Bone marrow (tissue), 2 donors: ENCODE results near the gene NTNG1.
"Not testable (repeated sequence)": the region's sequence is repeated elsewhere in the genome, so short reads cannot be mapped to it uniquely, and the experiment has no call there.

ENCODE experiments used
- DNase-seq, 2 donors: peaks; one replicate each; lab custom pipeline; 2025; lab: John Stamatoyannopoulos, UW

NTNG1 gene

DNA sequence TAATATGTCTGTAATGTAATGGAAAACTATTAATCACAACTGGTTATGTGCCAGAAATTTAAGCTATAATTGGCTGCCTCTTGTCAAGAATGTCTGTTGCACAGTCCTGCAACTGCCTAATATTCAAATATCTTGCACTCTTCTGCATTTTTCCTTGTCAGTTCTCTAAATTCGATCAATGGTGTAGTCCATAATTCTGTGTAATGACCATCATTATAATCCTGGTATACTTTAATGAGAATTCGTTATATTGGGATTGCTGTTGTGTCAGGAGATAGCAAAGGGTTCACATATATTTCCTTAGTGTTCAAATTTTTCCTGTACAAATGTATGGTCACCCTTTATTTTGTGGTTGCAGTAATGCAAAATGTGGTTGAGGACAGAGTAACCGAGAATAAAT is 4.8 kb downstream of the NTNG1 start:
- no peak for DNase-seq

- DNase-seq, result no peak
Measured at GRCh38 chr1:107147843-107148242, 7.0 kb downstream of the NTNG1 start.

GRCh38 chr1:107149946-107150345 is 9.1 kb downstream of the NTNG1 start:
- no peak for DNase-seq

GRCh38 chr1:107151295-107151694 is 10.5 kb downstream of the NTNG1 start:
- no peak for DNase-seq

- DNase-seq, result no peak
Measured at GRCh38 chr1:107152395-107152794, 11.6 kb downstream of the NTNG1 start.

DNA sequence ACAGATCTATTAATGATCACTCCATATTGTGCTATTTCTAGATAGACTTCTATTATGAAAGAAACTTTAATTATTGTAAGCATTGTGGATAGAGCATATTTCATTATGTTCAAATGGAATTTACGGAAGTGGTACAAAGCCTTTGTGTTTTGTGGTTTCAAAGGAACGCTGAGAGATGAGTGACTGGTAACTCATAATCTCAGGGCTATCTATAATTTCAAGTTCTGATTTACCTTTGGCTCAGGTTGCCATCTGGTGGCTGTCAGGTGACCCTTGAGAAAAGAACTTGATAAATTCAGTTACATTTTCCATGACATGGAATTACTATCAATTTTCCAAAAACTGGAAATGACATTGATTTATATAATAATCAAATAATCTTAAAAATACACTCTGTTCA is 12.2 kb downstream of the NTNG1 start:
- DNase-seq, result no peak

GRCh38 chr1:107158496-107158895 is 17.7 kb downstream of the NTNG1 start:
- no peak for DNase-seq

DNA sequence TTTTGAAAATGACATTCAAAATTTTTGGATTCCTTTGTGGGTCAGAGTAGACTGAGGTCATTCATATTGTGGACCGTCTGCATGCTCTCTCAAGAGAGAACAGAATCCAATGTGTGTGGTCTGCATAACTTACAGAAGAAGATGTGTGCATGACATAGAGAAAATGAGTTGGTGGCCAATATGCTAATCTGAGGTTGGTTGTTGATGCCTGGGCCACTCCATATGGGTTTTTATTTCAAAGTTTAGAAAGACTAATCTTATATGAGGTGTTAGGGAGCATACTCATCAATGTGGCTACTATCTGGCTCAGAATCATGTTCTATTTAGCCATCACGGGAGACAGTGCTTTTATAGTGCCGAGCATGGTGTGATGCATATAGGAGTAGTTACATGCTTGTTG is 18.2 kb downstream of the NTNG1 start:
- DNase-seq, result no peak

- DNase-seq, result no peak
Measured at GRCh38 chr1:107162745-107163144, 21.9 kb downstream of the NTNG1 start.

GRCh38 chr1:107164901-107165300 is 24.1 kb downstream of the NTNG1 start:
- DNase-seq, result not testable (repeated sequence)

DNA sequence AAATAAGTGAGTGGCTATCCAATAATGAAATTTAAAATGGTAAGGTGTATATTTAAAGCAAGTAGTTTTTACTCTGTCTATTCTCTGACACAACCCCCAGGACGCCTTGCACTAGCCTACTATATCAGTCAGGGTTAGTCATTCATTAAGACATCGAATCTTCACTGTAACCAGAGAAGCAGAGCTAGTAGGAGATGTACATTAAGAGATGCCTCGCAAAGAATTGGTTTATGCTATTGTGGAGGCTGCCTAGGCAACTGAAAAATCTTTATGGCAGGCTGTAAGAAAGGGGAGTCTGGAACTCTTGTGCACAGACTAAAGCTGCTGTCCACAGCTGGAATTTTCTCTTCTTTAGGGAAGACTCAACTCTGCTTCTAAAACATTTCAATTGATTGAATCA is 28.8 kb downstream of the NTNG1 start:
- DNase-seq, result no peak

GRCh38 chr1:107171333-107171732 is 30.5 kb downstream of the NTNG1 start:
- DNase-seq, result no peak

DNA sequence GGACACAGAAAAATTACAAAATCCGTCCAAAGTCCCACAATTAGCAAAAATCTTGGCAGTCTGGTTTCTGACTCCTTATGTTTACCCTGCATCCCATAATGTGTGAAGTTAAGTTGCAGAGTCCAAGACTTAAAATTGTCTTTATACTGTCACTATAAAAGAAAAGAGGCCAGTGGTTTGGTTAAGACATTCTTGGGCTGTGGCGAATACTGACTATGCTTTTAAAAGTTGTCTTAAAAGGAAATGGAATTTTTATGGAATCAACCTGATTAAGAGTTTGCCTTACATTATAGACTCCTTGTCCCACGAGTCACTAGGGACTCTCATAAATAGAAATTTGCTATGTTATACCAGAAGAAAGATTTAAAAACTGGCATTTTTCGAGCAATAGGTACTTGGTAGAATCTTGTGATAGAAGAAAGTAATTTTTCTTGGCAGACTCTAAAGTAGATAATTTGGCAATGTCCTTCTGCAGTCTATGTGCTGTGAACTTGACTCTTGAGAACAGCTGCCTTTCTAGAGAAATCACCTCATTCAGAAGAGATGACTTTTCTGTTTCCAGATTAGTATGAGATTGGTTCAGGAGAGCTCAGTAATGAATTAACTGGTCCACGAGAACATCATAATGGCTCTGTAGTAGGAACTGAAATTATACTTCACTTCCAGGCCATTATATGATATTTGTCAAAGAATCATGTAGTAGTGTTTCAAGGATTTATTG is 31.8 kb downstream of the NTNG1 start:
- no peak for DNase-seq

DNA sequence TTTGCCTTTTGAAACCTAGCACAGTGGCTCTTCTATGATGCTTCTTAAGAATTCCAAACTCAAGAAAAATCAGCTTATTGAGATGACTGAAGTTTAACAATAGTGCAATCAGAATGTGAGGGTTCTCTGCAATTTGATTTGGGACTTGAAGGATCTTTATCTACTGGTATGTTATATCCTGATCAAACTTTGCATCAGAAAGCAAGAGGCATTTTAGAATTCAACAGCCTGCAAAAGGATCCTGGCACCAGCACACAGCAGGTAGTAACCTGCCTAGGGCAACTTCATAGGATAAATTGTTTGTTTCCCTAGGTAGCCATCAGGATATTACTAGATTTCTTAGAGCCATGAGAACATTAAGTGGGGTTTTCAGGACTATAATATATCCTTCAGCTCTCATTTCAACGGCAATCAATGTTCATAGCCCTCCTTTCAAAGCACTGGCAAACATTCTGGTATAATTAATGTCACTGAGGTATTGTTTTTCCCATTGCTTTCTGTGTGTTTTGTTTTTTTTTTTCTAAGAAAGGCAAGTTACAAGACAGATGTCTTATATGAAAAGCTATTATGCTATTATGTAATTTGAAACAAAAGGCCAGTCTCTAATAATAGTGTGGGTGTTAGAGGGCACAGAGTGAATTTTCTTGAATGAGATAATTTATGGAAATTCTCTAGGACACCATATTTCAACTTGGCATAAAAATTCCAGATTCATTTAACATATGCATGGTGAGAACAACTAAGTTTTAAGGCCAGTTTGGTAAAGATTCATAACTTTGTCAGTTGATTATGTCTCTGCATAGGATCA is 34.5 kb downstream of the NTNG1 start:
- DNase-seq, result no peak

DNA sequence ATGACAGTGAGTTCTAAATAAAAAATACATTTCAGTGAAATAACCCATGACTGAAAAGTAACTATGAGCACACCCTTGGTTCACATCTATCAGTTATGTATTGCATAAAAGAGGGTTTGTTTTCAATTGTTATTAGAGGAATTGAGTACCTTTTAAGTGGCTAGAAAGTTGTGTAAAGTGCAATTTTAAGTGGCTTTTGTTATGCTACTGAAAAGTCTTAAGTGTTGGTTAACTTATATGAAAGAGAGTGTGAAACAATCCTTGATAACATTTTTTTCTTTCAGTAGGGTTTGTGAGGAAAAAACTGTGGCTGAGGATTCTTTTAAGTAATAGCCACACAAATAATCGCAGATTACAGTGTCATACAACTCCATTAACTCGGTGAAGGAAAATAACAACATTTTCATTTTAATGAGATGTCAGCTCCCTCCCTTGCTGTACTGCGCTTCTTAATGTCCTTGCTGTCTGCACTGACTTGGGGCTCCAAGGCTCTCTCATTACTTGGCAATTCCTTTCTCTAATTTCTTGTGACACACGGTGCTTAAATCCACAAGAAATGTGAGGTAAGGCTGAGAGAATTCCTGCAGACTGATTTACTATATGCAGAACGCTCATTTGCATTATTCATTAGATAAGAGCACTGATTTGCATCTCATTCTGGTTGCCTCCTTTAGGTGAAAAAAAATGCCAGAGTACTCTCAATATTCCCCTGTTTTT is 40.6 kb downstream of the NTNG1 start:
- DNase-seq, result no peak

GRCh38 chr1:107183011-107183410 is 42.2 kb downstream of the NTNG1 start:
- no peak for DNase-seq

DNA sequence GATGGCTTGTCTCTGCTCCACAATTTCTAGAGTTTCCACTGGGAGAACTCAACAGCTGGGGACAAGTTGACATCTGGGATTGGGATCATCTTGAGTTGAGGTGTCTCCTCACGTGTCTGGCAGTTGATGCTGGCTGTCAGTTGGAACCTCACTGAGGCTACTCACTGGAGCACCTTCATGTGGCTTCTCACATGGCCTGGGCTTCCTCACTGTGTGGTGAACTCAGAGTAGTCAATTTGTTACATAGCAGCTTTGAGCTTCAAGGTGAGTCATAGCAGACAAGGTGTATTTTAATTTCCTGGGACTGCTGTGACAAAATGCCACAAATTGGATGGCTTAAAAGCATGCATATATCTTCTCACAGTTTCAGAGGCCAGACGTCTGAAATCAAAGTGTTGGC is 44.0 kb downstream of the NTNG1 start:
- no peak for DNase-seq

DNA sequence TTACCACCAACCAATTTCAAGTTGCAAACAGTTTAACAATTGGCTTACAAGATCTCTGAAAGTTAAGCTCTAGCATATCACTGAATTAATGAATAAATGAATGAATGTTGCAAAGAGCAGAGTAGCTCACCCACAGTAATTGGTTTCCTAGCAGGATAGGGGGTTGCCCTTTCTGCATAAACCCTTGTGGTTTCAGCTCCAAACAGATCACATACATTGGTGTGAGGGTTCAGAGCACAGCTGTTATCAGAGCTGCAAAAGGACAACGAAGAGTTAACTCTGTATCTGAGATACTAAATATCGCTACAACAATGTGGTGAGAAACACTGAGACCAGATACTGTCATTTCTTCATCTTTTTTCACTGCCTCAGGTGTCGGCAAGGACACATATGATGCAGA is 46.6 kb downstream of the NTNG1 start:
- DNase-seq, result no peak

GRCh38 chr1:107188160-107188559 is 47.3 kb downstream of the NTNG1 start:
- DNase-seq, result no peak

DNA sequence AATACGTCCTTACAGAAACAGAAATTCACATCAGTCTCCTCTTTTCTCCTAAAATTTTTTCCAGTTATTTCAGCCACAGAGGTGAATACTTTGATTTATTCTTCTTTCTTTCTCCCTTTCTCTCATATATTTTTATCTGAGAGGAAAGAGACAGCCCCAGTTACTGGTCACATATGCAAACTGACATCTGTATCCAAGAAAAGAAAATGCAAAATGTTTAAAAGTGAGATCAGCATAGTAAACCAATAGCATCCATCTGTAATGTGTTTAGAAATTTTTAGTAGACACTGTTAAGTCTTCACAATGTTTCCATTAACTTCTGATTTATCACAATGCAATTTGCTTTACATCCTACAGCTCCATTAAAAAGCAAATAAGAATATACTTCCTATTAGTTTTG is 53.5 kb downstream of the NTNG1 start:
- no peak for DNase-seq

DNA sequence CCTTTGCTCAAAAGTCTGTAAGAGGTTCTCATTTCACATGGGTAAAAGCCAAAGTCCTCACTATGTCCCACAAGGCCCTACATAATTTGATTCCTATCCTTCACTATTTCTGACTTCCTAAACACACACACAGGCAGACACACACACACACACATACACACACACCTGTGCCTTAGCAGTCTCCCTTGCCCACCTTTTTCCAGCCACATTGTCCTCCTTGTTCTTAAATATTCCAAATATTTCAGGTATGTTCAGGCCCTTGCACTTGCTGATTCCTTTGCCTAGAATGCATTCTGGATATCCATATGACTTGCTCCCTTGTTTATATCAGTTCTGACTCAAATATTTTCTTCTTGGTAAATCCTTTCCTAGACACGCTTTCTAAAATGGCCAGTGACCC is 54.6 kb downstream of the NTNG1 start:
- DNase-seq, result no peak

DNA sequence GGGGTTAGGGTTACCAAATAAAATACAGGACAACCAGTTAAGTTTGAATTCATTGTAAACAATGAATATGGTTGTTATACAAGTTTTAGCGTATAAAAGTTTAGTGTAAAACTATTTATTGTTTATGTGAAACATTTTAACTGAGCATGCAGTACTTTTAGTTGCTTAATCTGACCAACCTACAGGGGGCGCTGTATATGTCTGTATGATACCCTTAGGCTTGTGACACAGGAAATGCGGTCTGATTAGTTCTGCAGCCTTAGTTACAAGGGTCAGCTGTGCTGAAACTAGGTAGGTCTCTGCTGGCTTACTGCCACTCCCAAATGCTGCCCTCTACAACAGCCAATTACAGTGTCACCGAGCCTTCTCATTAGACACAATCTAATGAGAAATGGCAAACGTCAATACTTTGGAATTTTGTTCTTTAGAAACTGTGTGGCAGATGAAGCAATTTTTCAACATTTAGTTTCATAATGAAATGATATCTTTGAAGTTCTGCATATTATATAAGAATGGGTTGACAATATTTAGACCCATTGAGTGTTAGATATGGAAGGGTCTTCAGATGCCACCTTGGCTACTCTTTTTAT is 56.2 kb downstream of the NTNG1 start:
- no peak for DNase-seq

- no peak for DNase-seq
Measured at GRCh38 chr1:107198561-107198960, 57.7 kb downstream of the NTNG1 start.
